Measurements from ENCODE around the gene RALGPS2. TPM values are rescaled to one million over a fixed set of nuclear protein-coding genes. Genes with fewer than 3 reads are reported as not detected.

Gene RALGPS2
- polyA plus RNA-seq, 1 experiment, result 27.7 TPM

DNA sequence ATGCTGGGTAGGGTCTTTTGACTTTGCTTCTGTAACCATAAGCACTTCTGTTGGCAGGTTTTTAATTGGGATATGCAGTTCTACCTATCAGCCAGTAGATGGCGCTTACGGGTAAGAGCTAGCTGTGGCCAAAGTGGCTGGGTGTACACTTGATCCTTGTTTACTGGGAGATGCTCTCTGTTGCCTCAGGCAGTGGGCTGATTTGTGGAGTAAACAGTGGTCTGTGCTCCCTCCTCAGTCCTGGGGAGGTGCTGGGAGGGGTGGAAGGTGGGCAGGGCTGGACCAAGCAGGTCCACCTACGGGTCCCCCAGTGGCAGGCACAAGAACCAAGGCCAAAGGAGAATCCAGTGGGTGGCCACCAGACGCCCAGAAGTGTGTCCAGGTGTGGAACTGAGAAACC, 43.4 kb downstream of the RALGPS2 start:
- Histone ChIP-seq H3K27me3 (ENCODE audit: control insufficient read depth, insufficient read depth, low read length) (no peaks in the 10 kb centered on the region), H3K36me3 (ENCODE audit: control insufficient read depth, insufficient read depth, low read length) (no peaks in the 10 kb centered on the region), H3K4me3 (ENCODE audit: low read depth, low read length) (no peak overlapping the region)
- CTCF ChIA-PET, result interaction anchor here (0.7 to 2.6 kb wide), 6 partner anchors 8 to 234 kb away, joined by 3 to 10 read pairs (median 3); no protein-coding TSS in a partner anchor
- POLR2A ChIA-PET, result no interaction called here
- TF ChIP-seq, protein P1, sequence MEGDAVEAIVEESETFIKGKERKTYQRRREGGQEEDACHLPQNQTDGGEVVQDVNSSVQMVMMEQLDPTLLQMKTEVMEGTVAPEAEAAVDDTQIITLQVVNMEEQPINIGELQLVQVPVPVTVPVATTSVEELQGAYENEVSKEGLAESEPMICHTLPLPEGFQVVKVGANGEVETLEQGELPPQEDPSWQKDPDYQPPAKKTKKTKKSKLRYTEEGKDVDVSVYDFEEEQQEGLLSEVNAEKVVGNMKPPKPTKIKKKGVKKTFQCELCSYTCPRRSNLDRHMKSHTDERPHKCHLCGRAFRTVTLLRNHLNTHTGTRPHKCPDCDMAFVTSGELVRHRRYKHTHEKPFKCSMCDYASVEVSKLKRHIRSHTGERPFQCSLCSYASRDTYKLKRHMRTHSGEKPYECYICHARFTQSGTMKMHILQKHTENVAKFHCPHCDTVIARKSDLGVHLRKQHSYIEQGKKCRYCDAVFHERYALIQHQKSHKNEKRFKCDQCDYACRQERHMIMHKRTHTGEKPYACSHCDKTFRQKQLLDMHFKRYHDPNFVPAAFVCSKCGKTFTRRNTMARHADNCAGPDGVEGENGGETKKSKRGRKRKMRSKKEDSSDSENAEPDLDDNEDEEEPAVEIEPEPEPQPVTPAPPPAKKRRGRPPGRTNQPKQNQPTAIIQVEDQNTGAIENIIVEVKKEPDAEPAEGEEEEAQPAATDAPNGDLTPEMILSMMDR (IDR thresholded peaks at IDR 0.05; ENCODE audit: insufficient read depth, low read depth, low read length), result peak; percentile 70
- no peak for DNase-seq (ENCODE audit: low read depth)

DNA sequence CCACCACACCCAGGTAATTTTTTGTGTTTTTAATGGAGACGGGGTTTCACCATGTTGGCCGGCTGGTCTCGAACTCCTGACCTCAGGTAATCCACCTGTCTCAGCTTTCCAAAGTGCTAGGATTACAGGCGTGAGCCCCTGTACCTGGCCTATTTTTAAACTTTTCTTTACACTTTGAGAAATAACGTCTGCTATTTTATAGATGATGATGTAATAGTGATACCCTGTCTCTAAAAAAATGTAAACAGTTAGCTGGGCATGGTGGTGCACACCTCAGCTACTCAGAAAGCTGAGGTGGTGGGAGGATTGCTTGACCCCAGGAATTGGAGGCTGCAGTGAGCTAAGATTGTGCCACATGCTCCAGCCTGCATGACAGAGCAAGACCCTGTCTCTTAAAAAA, 47.9 kb downstream of the RALGPS2 start:
- CTCF ChIA-PET, result interaction anchor here (0.6 to 3.5 kb wide), 7 partner anchors 10 to 234 kb away, joined by 3 to 22 read pairs (median 4); no protein-coding TSS in a partner anchor
- POLR2A ChIA-PET, result no interaction called here

DNA sequence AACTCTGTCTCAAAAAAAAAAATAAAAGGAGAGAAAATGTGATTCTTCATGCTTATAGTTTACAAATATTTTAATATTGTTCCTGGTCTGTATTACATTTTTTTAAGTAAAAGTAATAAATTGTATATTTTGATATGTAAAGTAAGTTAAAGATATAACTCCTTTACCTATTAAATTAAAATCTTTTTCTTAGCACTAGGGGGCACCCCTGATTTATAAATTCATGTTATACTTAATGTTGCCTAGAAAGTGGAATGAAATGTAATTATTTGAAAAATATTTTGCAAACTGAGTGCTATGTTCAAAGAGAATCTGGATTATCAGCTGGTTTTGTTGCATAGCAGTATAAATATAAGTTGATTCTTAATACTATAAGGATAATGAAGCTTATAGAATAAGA, 49.2 kb downstream of the RALGPS2 start:
- CTCF ChIA-PET, result interaction anchor here (0.9 to 3.5 kb wide), 12 partner anchors 8 to 247 kb away, joined by 3 to 22 read pairs (median 4); no protein-coding TSS in a partner anchor

More for the DNA sequence above, 47.9 kb downstream of the RALGPS2 start:
- H3K4me3 ChIP-seq (ENCODE audit: low read depth, low read length), result no peak overlapping the region
- no peaks in the 10 kb centered on the region for H3K27me3 ChIP-seq (ENCODE audit: control insufficient read depth, insufficient read depth, low read length)
- TF ChIP-seq, protein P1 (IDR thresholded peaks at IDR 0.05; ENCODE audit: insufficient read depth, low read depth, low read length), result no peak
- H3K36me3 ChIP-seq (ENCODE audit: control insufficient read depth, insufficient read depth, low read length), result no peaks in the 10 kb centered on the region
- no peak for DNase-seq (ENCODE audit: low read depth)

DNA sequence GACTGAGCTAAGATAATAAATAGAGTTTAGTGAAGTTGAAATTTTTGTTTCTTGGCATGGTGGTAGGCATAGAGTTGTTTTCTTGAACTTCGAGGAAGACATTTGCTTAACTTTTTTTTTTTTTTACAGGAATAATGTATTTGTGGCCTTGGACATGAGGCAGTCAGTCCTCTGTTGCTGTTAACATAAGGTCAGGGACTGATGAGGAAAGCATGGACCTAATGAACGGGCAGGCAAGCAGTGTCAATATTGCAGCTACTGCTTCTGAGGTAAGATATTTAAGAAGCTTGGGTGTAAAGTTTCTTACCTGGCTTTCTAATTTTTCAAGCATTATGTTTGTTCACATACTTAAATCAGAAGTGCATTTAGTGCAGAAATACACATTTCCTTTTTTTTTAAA, 51.5 kb downstream of the RALGPS2 start:
- CTCF ChIA-PET, result interaction anchor here (0.6 to 1.4 kb wide), 5 partner anchors 9 to 305 kb away, joined by 3 to 9 read pairs (median 3); no protein-coding TSS in a partner anchor
- H3K4me3 ChIP-seq (ENCODE audit: low read depth, low read length), result no peak overlapping the region
- no peak for DNase-seq (ENCODE audit: low read depth)

More for the DNA sequence above, 49.2 kb downstream of the RALGPS2 start:
- no peaks in the 10 kb centered on the region for H3K36me3 ChIP-seq (ENCODE audit: control insufficient read depth, insufficient read depth, low read length)
- POLR2A ChIA-PET, result no interaction called here
- DNase-seq (ENCODE audit: low read depth), result no peak
- TF ChIP-seq, protein P1 (IDR thresholded peaks at IDR 0.05; ENCODE audit: insufficient read depth, low read depth, low read length), result no peak
- no peak overlapping the region for H3K4me3 ChIP-seq (ENCODE audit: low read depth, low read length)
- H3K27me3 ChIP-seq (ENCODE audit: control insufficient read depth, insufficient read depth, low read length), result no peaks in the 10 kb centered on the region

DNA sequence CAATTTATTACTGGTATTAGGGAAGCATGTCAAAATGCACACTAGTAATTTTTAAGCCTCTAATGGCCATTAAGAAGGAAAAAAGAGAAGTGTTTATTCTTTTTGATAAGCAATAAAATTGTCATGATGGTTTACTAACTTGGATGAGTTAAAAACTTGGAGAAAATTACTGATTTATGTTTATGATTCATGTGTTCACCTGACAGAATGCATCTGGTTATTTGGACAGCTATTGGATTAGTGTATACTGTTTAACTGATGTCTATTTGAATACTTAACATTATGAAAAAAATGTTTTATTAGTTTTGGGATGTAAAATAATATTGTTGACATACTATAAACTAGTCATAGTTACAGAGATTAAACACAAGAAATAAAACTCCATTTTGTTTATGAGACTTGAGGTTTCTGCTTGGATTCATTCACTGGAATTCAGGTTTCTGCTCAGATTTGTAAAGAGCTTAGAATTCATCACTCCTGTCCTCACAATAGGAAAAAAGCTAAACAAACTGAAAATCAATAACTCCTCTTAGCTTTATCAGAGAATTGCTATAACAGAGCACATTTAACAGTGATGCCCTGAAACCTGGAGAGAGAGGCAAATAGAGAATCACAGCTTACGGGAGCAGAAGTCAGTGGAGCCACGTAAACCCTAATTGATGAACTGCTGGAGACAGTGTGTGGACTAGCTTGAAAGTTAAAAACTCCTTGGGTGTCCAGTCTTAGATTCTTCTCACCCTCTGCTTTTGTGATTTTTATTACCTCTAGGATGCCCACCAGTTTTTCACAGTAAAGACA, 56.7 kb downstream of the RALGPS2 start:
- CTCF ChIA-PET, result interaction anchor here (0.6 to 3.0 kb wide), 3 partner anchors 14 to 221 kb away, joined by 3 to 11 read pairs (median 4); no protein-coding TSS in a partner anchor
- TF ChIP-seq, protein P1 (IDR thresholded peaks at IDR 0.05; ENCODE audit: insufficient read depth, low read depth, low read length), result no peak
- no peak for DNase-seq (ENCODE audit: low read depth)
- no peaks in the 10 kb centered on the region for H3K36me3 ChIP-seq (ENCODE audit: control insufficient read depth, insufficient read depth, low read length)
- H3K27me3 ChIP-seq (ENCODE audit: control insufficient read depth, insufficient read depth, low read length), result no peaks in the 10 kb centered on the region
- POLR2A ChIA-PET, result no interaction called here
- H3K4me3 ChIP-seq (ENCODE audit: low read depth, low read length), result no peak overlapping the region

More for the DNA sequence above, 51.5 kb downstream of the RALGPS2 start:
- POLR2A ChIA-PET, result no interaction called here
- Histone ChIP-seq H3K36me3 (ENCODE audit: control insufficient read depth, insufficient read depth, low read length) (no peaks in the 10 kb centered on the region), H3K27me3 (ENCODE audit: control insufficient read depth, insufficient read depth, low read length) (no peaks in the 10 kb centered on the region)
- TF ChIP-seq, protein P1 (IDR thresholded peaks at IDR 0.05; ENCODE audit: insufficient read depth, low read depth, low read length), result no peak
